HG03039 (cell line): Measurements from ENCODE around the gene GPX3.

Source experiments
- ATAC-seq: cut with Tn5 transposase; IDR thresholded peaks from one replicate; pipeline ENCODE4 v1.9.1; 2021; ENCODE audit warnings: mild to moderate bottlenecking, moderate library complexity; ENCODE audit not compliant: unreplicated experiment

GPX3 gene

DNA sequence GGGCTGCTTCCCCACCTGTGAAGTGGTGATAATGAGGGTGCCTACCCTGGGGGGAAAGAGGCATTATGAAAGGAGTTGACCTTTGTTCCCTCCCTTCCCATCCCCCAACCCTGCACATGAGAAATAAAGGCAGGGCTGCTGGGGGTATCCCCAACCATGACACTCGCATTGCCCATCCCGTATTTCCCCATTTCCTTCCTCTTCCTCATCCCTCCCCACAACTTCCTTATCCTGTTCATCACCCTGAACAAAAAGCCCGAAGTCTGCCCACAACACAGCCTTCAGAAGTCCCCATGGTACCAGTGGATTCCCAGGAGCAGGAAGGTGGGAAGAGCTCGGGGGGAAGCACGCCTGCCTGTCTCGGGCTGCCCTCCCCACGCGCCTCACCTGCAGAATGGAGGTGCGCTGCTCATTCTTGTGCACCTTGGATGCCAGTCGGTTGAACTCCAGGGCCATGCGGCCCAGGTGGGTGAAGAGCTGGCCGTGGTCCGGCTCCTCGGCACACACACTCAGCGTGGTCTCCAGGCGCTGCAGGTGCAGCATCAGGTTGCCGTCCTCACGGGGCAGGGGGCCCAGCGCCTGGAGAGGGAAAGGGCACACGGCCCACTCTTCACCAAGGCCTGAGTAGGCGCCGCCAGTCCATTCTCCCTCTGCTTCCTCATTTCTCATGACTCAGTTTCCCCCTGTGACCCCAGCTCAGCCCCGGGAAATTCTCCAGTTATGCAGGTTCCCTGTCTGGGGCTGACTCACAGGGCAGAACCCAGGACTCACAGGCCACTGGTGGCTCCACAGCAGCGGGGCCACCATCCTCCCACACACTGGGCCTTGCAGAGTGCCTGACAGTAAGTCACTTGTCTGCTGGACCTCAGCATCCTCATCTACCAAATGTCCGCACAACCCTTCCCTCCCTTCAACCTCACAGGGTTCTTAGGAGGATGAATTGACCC, 36.3 kb downstream of the GPX3 start:
- ATAC-seq, result no peak

DNA sequence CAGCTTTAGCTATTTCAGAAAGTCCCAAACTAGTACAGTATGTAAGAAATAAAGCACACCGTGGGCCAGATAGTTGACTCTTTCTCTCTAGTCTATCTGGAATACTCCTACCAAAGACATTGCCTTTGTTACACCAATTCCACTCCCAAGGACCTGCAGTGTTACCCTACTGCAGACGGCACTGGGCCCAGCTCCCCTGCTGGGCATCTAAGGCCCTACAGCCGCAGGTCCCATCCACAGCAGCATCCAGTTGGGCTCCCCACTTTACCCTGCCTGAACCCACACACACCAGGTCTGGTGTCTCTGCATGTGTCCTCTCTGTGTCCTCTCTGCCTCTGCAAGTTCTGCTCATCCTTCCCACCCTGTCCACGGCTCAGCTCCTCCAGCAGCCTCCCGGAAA, 37.9 kb downstream of the GPX3 start:
- no peak for ATAC-seq

DNA sequence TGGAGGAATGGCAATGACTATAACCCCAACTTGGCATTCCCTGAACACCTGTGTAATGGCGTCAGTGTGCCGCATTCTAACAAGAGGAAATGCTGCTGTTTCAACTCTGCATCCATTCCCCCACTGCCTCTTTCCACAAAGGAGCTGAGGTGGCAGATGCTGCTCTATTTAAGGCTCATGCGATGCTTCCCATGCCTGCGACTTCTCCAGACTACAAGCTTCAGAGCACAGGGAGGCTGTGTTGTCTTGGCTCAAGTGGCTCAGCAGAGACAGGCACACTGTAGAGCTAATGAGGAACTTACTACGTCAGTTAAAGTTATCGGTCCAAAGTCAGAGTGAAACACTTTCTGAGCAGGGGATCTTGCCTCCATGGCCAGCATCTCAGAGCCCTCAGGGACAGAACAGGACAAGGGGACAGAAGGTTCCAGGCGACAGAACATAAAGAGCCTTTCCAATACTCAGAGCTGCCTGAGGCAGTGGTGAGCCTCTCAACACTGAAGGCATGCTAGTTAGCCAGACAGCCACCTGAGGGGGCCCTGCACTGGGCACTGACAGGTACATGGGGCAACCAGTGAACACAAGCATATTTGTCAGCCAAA, 38.6 kb downstream of the GPX3 start:
- ATAC-seq, result no peak

DNA sequence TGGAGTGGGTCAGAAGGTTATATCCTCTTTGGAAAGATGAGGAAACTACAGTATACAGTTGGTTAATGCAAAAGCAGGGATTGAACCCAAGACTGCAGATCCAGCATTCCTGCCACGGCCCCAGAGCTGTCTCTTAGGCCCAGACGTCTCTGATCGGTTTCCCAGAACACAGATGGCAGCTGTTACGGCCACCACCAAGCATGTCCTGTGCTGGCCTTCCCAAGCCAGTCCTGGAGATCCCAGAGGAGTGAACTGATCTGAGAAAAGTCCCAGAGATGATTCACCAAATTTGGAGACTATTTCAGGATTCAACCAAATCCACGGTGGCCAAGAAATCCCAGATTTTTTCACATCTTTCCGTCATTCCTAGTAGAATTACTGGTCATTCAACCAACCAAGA, 40.4 kb downstream of the GPX3 start:
- no peak for ATAC-seq

DNA sequence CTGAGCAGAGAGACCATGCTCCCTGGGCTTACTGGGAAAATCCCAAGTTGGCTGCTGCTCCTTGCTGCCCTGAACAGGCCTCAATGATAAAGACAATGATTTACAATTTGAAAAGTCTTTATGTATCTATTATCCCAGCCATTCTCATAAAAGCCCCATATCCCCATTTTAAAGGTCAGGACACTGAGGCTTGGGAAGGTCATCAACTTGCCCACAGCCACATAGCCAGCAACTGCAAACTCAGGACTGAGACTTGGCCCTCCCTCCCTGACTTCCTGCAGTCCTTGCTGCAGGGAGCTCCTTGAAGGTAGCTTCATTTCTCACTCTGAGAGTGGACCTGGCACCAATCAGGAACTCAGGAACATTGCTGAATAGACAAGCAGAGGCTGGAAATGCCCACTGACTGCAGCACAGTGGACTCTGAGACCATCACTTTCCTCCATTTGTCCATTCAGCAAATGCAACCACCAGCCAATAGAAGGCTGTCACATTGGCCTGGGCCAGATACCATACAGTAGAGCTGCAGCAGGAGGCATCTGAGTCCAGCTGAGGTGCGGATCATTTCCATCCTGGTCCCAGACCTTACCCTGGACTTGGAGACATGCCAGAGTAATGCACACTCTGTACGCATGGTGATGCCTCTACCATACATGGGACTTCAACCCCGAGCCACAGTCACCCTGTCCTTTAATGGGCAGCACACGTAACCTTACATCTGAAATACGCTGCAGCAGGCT, 42.2 kb downstream of the GPX3 start:
- ATAC-seq, result no peak

DNA sequence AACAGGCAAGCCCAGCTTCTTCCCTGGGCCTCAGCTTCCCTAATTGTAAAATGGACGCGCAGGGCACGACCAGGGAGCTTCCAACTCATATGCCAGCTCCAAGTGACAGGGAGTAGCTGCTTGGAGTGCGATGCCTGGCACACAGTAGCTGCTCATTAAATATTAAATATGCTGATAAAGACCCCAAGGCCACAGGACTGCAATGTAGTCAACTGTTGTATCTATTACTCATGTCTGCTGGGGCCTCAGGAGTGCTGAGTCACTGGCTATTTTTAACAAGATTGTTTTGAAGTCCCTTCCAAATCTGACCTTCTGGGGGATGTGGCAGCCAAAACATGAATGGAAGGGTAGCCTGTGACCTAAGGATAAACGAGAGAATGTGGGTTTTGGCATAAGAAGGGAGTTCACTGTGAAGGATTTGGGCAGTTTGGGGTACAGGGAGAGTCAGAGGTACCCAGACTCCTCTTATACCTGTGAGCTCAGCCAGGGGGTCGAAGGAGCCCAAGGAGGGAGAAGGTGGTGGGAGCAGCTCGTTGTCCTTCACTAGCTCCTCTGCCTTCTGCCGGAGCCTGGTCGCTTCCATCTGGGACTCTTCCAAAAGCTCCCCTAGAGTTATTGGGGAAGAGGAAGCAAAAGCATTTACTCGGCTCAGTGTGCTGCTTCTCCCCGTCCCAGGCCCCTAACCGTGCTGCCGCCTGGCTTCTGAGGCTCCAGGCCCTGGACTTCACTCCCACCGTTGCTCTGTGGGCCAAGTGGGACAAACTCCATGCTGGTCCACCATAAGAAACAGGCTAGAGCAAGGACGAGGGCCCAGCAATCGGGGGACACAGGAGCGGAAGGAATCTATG, 43.0 kb downstream of the GPX3 start:
- no peak for ATAC-seq

DNA sequence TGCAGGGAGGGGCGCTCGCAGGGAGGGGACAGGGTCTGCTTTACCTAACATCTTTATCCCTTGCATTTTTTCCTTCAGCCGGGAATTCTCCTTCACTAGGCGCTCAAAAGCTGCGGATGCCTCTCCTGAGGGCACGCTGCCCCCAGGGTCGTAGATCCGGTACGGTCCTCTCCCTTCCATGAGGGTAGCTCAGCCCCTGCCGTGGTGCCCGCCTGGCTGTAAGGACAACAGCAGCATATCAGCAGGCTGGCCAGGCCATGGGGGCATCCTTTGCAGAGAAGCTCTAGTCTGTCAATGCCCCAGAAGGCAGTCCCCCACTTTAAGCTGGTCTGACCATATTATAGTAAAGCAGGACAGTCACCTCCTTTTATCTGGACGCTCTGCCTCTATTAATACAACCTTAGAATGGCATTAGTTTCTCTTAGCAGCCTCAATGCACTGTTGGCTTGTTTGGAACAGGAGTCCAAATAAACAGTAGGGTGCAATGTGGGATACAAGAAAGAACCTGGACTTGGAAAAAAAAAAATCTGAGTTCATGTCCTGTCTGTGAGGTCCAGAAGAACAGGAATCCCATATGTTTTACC, 44.6 kb downstream of the GPX3 start:
- ATAC-seq, result no peak

DNA sequence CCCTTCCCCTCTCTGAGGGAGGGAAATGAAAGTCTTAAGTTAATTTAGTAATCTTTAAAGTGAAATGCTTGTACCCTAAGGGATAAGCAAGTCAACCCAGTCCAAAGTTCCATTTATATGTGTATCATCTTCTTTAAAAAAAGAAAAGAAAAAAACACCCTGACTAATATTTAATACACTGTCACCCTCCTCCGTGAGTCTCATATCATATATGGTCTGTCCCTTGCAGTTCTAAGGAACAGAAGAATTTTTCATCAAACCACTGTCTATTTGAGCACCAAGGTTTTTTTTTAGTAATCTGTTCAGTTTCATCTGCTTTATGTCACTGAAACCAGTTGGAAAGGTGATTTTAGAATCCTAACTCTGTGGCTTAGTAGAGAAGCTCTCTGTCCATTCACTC, 45.2 kb downstream of the GPX3 start:
- ATAC-seq, result no peak

DNA sequence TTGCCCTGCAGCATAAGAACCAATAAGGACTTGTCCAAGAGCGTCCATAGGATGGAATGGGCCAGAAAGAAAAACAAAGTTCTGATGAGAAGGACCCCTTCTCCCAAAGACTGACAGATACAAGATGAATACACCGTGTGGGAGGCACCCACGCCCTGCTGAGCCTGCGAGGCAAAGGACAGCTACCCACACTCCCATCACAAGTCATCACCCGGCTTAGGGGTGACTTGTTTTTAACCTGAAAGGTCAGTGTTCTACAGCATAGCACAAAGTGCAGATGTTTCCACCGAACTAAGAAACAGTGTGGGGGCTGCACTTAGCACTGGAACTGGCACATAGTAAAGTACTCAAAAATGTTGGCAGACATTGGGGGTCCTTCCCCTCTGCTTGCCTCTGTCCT, 46.5 kb downstream of the GPX3 start:
- no peak for ATAC-seq

DNA sequence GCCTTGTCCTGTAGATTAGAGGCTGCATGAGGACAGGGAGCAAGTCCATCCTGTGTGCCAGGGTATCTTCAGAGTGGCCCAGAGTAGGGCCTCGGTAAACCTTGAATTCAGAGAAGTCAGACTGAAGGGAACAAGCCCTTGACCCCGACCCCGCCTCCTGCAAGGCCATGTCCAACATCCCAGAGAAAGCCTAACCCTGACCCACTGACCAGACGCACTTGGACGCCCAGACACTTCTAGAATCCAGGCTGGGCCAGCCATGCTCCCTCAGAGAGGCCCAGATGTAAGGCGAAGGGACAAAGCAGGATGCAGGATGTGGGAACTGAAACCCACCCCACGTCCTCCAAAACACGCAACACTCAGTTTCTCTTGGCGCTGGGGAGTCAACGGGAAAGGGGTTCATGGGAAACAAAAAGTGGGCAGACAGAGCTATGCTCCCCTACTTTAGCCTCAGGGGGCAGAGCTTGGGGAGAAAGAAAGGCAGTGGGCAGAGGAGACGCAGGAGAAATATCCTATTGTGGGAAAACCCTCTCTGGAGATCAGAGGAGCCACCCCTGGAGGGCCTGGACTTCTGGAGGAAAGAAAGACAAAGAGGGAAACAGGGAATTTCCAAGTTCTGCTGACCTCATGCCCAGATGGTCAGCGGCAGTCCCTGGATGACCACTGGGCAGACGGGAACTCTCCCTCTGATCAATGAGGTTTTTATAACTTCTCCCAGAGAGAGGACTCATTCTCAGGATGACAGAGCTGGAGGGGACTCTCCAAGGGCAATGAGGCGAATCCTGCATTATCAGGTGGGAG, 47.4 kb downstream of the GPX3 start:
- ATAC-seq, result peak; percentile 18

DNA sequence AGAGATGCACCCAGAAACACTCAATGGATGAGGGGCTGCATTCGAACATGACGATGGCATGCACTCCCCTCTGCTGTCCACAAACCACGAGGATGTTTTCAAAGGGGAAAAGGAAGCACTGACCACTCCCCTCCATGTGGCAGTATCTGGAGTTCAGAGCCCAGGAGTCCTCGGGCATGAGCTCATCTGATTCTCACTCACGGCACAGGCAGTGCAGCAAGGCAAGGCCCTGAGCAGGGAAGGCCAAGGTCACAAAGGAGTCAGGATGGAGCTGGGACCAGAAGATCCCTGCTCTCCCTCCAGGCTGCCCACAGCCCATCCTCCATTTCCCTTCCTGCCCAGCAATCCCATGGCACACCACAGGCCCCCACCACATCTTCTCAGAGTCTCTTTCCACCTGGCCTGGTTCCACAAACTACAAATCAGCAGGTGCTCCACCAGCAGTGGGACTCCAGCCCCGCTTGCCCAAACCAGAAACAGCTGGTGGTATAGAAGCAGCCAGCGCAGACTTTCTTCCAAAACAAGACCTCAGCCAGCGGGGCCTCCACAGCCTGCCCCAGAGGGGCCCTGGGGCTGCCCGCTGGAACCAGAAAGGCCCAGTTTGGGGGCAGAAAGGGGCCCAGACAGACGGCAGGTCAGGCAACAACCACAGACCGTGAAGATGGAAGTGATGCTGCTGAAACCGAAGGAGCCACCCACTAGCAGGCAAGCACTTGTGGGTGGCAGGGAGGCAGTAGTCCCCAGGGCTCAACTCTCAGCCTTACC, 48.2 kb downstream of the GPX3 start:
- ATAC-seq, result peak; percentile 45

DNA sequence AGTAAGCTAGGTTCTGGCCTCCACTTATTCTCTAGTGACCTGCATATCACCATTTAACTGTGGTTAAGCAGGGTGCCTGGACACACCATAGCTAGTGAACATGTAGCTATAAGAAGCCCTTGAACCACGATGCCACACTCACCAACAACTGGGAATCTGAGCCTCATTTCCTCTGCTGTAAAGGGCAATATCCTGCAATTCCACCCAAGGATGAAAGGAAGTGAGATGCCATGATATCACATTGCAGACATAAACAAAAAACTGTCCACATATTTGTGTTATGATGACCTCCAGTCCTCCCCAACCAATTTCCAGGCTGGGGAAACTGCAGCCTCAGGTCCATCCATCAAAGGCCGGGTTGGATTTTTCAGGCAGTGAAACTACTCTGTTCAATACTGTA, 50.1 kb downstream of the GPX3 start:
- ATAC-seq, result no peak

DNA sequence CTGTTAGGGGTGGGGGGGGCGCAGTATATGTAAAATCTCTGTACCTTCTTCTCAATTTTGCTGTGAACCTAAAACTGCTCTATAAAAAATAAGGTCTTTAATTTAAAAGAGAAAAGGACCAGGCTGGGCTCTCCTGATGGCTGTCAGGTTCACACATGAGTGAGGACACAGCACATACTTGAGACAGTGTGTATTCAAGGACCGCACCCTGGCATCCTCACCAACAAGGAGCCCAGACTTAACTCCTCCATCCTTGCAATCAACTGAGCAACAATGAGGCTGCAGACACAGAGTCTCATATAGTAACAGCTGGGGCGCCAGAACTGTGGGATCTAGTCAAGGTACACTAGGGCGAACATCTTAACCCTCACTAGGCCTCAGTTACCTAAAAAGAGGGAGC, 50.6 kb downstream of the GPX3 start:
- ATAC-seq, result no peak

DNA sequence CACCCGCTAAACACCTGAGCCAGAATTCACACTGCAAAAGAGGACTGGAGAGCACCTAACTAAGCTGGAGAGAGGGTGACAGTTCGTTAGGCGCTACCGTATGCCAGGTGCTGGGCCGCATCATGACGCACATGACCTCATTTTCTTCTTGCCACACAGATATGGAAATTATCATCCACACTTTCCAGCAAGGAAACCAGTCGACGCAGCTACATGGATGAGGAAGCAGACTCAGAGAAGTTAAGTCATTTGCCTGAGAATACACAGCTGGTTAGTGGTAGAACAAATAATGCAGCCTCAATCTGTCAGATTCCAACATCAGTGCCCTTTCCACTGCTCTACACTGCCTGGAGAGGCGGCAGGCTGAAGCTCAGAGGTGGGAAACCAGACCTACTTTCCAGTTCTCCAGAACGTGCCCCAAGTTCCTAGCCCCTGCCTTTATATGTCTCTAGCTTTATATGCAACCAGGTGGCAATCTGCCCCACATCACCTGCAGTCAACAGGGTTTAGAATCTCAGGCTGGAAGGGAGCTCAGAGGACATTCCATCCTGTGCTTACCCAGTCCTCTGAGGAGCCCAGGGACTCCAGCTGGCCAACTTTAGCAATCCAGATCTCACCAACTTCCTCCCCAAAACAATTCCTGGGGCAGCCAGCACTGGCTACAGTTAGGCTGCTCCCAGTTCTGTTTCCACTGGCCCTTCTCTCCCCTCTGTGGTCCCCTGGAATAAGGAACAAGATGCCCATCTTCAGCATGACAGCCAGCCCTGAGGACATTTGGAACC, 51.6 kb downstream of the GPX3 start:
- no peak for ATAC-seq

DNA sequence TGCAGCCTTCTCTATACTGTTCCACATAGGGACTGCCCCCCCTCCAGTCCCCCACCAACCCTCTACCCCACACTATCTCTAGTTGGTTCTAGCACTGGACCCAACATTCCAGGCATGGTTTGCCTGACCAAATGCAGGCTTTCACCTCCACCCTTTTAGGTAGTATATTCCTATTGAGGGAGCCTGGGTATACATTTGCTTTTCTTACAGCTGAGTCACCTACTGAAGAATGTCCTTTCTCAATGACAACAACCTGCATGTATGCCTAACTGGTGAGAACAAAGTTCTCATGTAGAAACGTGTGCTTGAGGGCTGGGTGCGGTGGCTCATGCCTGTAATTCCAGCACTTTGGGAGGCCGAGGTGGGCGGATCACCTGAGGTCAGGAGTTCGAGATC, 52.2 kb downstream of the GPX3 start:
- ATAC-seq, result no peak

DNA sequence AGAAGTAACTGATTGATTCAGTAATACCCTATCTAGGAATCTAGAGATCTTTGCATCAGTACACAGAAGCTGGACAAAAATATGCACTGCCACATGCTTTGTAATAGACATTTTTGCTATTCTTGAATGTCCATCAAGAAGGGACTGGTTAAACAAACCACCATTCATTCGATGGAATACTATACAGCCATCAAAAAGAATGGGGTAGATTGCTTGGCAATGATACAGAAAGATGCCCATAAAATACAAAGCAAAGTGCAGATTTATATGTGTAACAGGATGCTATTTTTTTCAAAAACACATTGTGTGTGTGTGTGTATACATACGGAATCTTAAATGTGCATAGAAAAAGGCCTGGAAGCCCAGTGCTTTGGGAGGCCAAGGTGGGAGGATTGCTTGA, 52.9 kb downstream of the GPX3 start:
- ATAC-seq, result no peak

DNA sequence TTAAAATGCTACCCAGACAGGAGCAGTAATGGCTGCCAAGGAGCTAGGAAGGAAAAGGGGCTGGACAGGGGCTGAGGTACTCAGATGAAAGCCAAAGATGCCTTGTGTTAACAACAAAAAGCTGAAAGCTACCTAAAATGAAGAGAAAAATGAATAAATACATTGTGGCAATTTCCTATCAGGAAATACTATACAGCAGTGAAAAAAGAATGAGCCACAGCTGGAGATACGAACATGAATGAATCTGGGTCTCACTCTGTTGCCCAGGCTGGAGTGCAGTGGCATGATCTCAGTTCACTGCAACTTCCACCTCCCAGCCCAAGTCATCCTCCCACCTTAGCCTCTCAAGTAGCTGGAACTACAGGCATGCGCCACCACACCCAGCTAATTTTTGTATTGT, 54.2 kb downstream of the GPX3 start:
- no peak for ATAC-seq

DNA sequence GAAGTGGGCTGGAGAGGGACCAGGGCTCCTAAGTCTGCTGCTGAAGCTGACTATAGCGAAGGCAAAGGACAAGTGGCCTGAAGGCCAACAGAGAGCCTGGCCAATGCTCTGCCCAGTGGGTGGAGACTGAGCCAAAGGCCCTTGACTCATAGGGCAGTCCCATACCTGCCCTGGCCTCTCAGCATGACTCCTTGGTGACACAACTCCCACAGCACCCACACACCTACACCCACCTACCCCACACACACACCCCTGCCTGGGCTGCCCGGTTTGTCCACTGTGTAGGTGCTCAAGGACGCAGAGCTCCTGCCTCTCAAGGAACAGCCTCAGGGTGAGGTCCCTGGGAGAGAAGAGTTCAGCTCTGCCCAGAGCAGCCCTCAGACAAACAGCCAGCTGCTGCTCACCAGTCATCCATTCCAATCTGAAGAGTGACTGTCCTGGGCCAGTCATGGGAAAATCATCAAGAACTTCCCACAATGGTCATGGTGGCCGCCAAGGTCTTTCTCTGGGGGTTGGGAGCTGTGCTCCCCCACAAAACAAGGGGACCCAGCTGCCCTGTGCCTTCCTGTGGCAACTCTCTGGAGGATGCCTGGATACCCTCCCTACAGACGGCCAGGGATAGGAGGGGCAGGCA, 55.4 kb downstream of the GPX3 start:
- ATAC-seq, result no peak
